Left ventricle myocardium inferior (tissue), 1 donor: Measurements from ENCODE around the gene COL1A1. TPM values are rescaled to one million over a fixed set of nuclear protein-coding genes. Genes with fewer than 3 reads are reported as not detected.
A peak's percentile ranks its signal among the peaks of the same experiment; 100 is the strongest.

Experiments used
- DNase-seq: peaks from one replicate; pipeline ENCODE4 v3.0.0-alpha.2; 2020
- H3K27ac ChIP-seq: fragments of 200-600 bp; replicated peaks from 2 replicates; pipeline ENCODE4 v1.8.0; 2021
- H3K27me3 ChIP-seq: fragments of 200-600 bp; 2 replicates; pipeline ENCODE4 v1.8.0; 2021; ENCODE audit warnings: low read depth
- H3K36me3 ChIP-seq: fragments of 200-600 bp; 2 replicates; pipeline ENCODE4 v1.8.0; 2021
- H3K4me1 ChIP-seq: fragments of 200-600 bp; 2 replicates; pipeline ENCODE4 v1.8.0; 2021
- H3K4me3 ChIP-seq: fragments of 200-600 bp; 2 replicates; pipeline ENCODE4 v1.8.0; 2021; ENCODE audit warnings: mild to moderate bottlenecking, moderate library complexity
- H3K9me3 ChIP-seq: fragments of 200-600 bp; replicated peaks from 2 replicates; pipeline ENCODE4 v1.8.0; 2021
- CTCF ChIP-seq: fragments of 200-600 bp; IDR thresholded peaks from 2 replicates; pipeline ENCODE4 v1.8.0; 2021; ENCODE audit warnings: antibody characterized with exemption, mild to moderate bottlenecking, borderline replicate concordance
- intact Hi-C: fragments of 100-400 bp; cut with micrococcal nuclease; formaldehyde crosslinking; loops from one replicate; pipeline ENCODE4 v1.11.0; 2022
- total RNA-seq: library from RNA; stranded (reverse); fragmentation: NEBNext Ultra II Directional; extraction: Animal tissue kit (Norgen Biotek cat#: 25700); gene quantifications from one replicate; pipeline ENCODE4 v1.2.1, GENCODE V29; 2021
- donor health status: DM: no; HTN: yes; CAD: no; lungs with severe emphysema.

COL1A1 gene
- total RNA-seq, 1 donor from 2014 or later: 45.8 TPM

DNA sequence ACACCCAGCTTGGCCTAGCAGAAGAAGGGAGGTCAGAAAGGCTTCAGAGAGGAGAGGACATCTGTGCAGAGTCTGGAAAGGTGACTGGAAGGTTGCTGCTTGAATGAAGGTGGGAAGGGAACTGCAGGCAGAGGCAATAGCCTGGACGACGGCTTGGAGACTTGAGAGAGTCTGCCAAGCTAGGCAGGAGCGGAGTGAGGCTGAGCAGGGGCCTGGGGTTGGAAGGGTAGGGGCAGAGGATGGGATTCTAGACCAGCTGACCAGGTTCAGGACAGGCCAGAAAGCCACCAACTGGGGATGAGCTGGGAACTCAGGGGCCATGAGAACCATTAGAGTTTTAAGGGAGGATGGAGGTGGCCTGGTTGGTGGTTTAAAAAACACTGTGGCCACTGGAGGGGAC lies 36.0 kb downstream of the COL1A1 start:
- intact Hi-C loops: loop anchor here (10.0 kb wide), 1 partner anchor 71 kb away; the partner anchor contains the start of gene PDK2
- no peak for TF ChIP-seq CTCF
- Histone ChIP-seq H3K27me3 (no peaks in the 10 kb centered on the region), H3K4me1 (peaks cover 73% of the 10 kb centered on the region), H3K9me3 (no peaks in the 10 kb centered on the region), H3K27ac (peak overlapping the region; percentile 96), H3K36me3 (no peaks in the 10 kb centered on the region), H3K4me3 (peak overlapping the region; percentile 69)
- no peak for DNase-seq

DNA sequence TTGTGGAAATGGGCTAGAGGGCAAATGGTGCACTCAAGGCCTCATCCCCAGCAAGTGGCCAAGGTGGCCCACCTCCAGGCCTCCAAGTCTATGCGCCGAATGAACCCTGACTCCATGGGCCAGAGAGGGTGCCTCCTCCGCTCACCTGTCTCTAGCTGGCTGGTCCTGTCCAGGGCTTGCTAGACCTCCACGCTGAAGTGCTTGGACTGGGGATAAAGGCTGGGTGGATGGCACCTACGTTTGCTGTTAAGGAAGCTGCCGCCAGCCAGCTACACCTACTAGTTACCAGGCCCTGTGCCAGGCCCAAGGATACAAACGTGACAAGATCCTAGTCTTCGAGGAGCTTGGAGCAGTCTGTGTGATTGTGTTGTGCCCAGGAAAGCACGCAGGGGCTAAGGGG lies 36.4 kb downstream of the COL1A1 start:
- no peak for DNase-seq
- intact Hi-C loops: loop anchor here (10.0 kb wide), 1 partner anchor 70 kb away; the partner anchor contains the start of gene PDK2
- no peaks in the 10 kb centered on the region for H3K27me3 ChIP-seq
- H3K9me3 ChIP-seq: no peaks in the 10 kb centered on the region
- H3K4me3 ChIP-seq: peak overlapping the region; percentile 69
- TF ChIP-seq CTCF: no peak
- H3K4me1 ChIP-seq: peaks cover 69% of the 10 kb centered on the region
- H3K27ac ChIP-seq: peak overlapping the region; percentile 96
- H3K36me3 ChIP-seq: no peaks in the 10 kb centered on the region

DNA sequence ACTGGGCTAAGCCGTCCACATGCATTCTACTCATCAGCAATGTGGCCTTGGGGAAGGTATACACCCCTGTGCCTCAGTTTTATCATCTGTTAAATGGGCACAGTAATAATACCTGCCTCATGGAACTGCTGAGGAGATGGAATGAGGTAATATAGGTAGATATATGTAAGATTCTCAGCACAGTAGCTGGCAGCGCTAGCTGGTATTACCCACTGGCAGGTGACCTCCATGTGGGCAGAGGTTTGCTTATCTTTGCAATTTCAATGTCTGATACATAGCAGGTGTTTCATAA lies 36.8 kb downstream of the COL1A1 start:
- Histone ChIP-seq H3K27ac (peak overlapping the region; percentile 96), H3K36me3 (no peaks in the 10 kb centered on the region), H3K4me3 (peak overlapping the region; percentile 69), H3K4me1 (peaks cover 65% of the 10 kb centered on the region), H3K27me3 (no peaks in the 10 kb centered on the region), H3K9me3 (no peaks in the 10 kb centered on the region)
- DNase-seq: no peak
- TF ChIP-seq CTCF: no peak
- intact Hi-C loops: loop anchor here (10.0 kb wide), 1 partner anchor 70 kb away; the partner anchor contains the start of gene PDK2

DNA sequence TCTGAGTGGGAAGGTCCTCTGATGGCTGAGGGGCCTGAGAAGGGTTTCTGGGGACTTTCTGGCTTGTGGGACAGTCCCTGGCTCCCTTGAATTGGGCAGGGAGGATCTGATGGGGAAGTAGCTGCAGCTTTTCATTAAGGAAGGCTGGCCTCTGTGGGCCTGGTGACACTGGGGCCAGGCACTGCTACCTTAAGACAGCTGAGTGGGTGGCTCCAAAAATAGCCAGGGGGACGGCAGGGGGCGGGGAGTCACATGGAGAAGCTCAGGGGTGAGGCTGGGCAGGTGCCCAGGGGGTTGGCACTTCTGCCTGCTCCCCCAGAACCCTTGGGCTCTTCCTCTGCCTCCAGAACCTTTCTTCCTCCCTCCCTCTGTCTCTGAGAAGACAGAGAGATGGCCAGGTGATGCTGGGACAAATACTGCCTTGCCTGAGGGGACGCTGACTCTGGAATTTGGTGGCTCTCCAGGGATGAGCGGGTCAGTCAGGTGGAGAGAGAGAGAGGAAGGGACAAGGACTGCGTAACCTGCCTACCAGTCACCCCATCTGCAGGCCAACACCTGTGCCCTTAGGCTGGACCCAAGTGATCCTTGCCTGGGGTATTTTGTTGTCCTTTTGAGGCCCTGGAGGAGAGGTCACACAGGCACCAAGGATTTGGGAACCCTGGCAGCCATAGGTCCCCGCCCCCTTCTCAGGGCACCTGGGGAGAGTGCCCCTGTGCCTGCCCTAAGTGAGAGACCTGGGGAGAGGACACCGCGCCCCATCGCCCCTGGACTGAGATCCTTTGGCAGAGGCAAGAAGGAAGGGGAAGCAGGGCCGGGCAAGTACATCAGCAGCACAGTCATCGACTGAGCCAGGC lies 37.4 kb downstream of the COL1A1 start:
- no peak for TF ChIP-seq CTCF
- peak overlapping the region; percentile 69 for H3K4me3 ChIP-seq
- no peaks in the 10 kb centered on the region for H3K27me3 ChIP-seq
- H3K27ac ChIP-seq: peak overlapping the region; percentile 96
- no peaks in the 10 kb centered on the region for H3K36me3 ChIP-seq
- peaks cover 61% of the 10 kb centered on the region for H3K4me1 ChIP-seq
- H3K9me3 ChIP-seq: no peaks in the 10 kb centered on the region
- intact Hi-C loops: loop anchor here (10.0 kb wide), 1 partner anchor 69 kb away; the partner anchor contains the start of gene PDK2
- DNase-seq: peak; percentile 64

- Histone ChIP-seq H3K4me3 (no peak overlapping the region), H3K27ac (no peak overlapping the region), H3K36me3 (no peaks in the 10 kb centered on the region), H3K4me1 (peaks cover 47% of the 10 kb centered on the region), H3K9me3 (no peaks in the 10 kb centered on the region), H3K27me3 (no peaks in the 10 kb centered on the region)
- DNase-seq: no peak
- TF ChIP-seq CTCF: no peak
- intact Hi-C loops: loop anchor here (10.0 kb wide), 1 partner anchor 68 kb away; the partner anchor contains the start of gene PDK2
Measured at GRCh38 chr17:50162466-50163254, 38.8 kb downstream of the COL1A1 start.
